Dermis blood vessel endothelial cell (primary cell): Measurements from ENCODE around the gene SLC25A48. TPM values are rescaled to one million over a fixed set of nuclear protein-coding genes. Genes with fewer than 3 reads are reported as not detected.

Source experiments
- DNase-seq: peaks from one replicate; pipeline ENCODE4 v3.0.0; 2010
- total RNA-seq: library from RNA; depleted of rRNA; stranded (reverse); fragments of >200 nt; gene quantifications from 2 replicates; pipeline ENCODE4 v1.2.3, GENCODE V29; 2014

SLC25A48 gene
- total RNA-seq, result not detected in 2 replicates

- DNase-seq, result no peak
Observed at GRCh38 chr5:135834639-135835529, at the start of gene SLC25A48. TSS of gene SLC25A48 (plus strand) at chr5:135834663. CDS start at chr5:135834848, 185 bp downstream.

GRCh38 chr5:135800656-135801055, 33.8 kb upstream of the SLC25A48 start:
- DNase-seq, result no peak

GRCh38 chr5:135810188-135810943, 24.1 kb upstream of the SLC25A48 start:
- DNase-seq, result no peak

- no peak for DNase-seq
Observed at GRCh38 chr5:135811007-135811406, 23.5 kb upstream of the SLC25A48 start.

GRCh38 chr5:135813758-135814157, 20.7 kb upstream of the SLC25A48 start:
- DNase-seq, result no peak

GRCh38 chr5:135814316-135814715, 20.1 kb upstream of the SLC25A48 start:
- no peak for DNase-seq

GRCh38 chr5:135814812-135815211, 19.7 kb upstream of the SLC25A48 start:
- DNase-seq, result no peak

- no peak for DNase-seq
Observed at GRCh38 chr5:135821061-135821801, 13.2 kb upstream of the SLC25A48 start.

- DNase-seq, result no peak
Observed at GRCh38 chr5:135821802-135822201, 12.7 kb upstream of the SLC25A48 start.

GRCh38 chr5:135822286-135822685, 12.2 kb upstream of the SLC25A48 start:
- no peak for DNase-seq

GRCh38 chr5:135822959-135823358, 11.5 kb upstream of the SLC25A48 start:
- no peak for DNase-seq

GRCh38 chr5:135823881-135824280, 10.6 kb upstream of the SLC25A48 start:
- no peak for DNase-seq

- no peak for DNase-seq
Observed at GRCh38 chr5:135824541-135825041, 9.9 kb upstream of the SLC25A48 start.

- no peak for DNase-seq
Observed at GRCh38 chr5:135825373-135826220, 8.9 kb upstream of the SLC25A48 start.

GRCh38 chr5:135826221-135826525, 8.3 kb upstream of the SLC25A48 start:
- no peak for DNase-seq

GRCh38 chr5:135826994-135827671, 7.3 kb upstream of the SLC25A48 start:
- DNase-seq, result no peak

GRCh38 chr5:135827965-135828781, 6.3 kb upstream of the SLC25A48 start:
- no peak for DNase-seq

- no peak for DNase-seq
Observed at GRCh38 chr5:135828782-135829127, 5.7 kb upstream of the SLC25A48 start.

- DNase-seq, result no peak
Observed at GRCh38 chr5:135829179-135829578, 5.3 kb upstream of the SLC25A48 start.

GRCh38 chr5:135829681-135830383, 4.6 kb upstream of the SLC25A48 start:
- DNase-seq, result peak; percentile 68
